Measurements from ENCODE around the gene RIMS1.

GRCh38 chr6:72420409-72420808 is 534.1 kb downstream of the RIMS1 start:
- TF ChIP-seq OSR1 (CRISPR knock-in tag; IDR thresholded peaks at IDR 0.05), result no peak
- TF ChIP-seq BACH2 (CRISPR knock-in tag; IDR thresholded peaks at IDR 0.05; ENCODE audit: borderline replicate concordance), result no peak
- no peak for TF ChIP-seq ESRRG (CRISPR knock-in tag; IDR thresholded peaks at IDR 0.05)
- TF ChIP-seq ZFP30 (CRISPR knock-in tag; IDR thresholded peaks at IDR 0.05), result no peak
- TF ChIP-seq ISL1 (CRISPR knock-in tag; IDR thresholded peaks at IDR 0.05), result no peak
- TF ChIP-seq CSRNP3 (CRISPR knock-in tag; IDR thresholded peaks at IDR 0.05), result no peak
- TF ChIP-seq ZNF8 (CRISPR knock-in tag; IDR thresholded peaks at IDR 0.05), result no peak
- TF ChIP-seq PATZ1 (CRISPR knock-in tag; IDR thresholded peaks at IDR 0.05; ENCODE audit: borderline replicate concordance), result no peak
- no peak for TF ChIP-seq RARB (CRISPR knock-in tag; IDR thresholded peaks at IDR 0.05)
- no peak for TF ChIP-seq TOX (CRISPR knock-in tag; IDR thresholded peaks at IDR 0.05; ENCODE audit: borderline replicate concordance)
- no peak for TF ChIP-seq CREB5 (CRISPR knock-in tag; IDR thresholded peaks at IDR 0.05; ENCODE audit: low read depth)
- TF ChIP-seq ZFP3 (CRISPR knock-in tag; IDR thresholded peaks at IDR 0.05), result no peak
- no peak for TF ChIP-seq ZNF70 (CRISPR knock-in tag; IDR thresholded peaks at IDR 0.05)
- no peak for TF ChIP-seq ZC3H10 (CRISPR knock-in tag; IDR thresholded peaks at IDR 0.05)
